Measurements from ENCODE around the gene PDZD7. TPM values are rescaled to one million over a fixed set of nuclear protein-coding genes. Genes with fewer than 3 reads are reported as not detected.
A peak's percentile ranks its signal among the peaks of the same experiment; 100 is the strongest.

PDZD7 gene
- total and polyA plus RNA-seq, 9 of the 15 experiments (the other 6 are each of a cell fraction or from before 2014, with no cell fraction given), result 0.04 to 0.24 (median 0.08) TPM; not detected in 3

- TF ChIP-seq CBFA2T2 (conservative IDR thresholded peaks at IDR 0.05) (no peak), SMAD1 (IDR thresholded peaks at IDR 0.05; ENCODE audit: low read depth, low read length, partially characterized antibody) (no peak), HNRNPH1 (optimal IDR thresholded peaks at IDR 0.05; ENCODE audit: low read depth, low read length) (no peak), MBD2 (IDR thresholded peaks at IDR 0.05; ENCODE audit: borderline replicate concordance, low read depth) (no peak), ETS1 (conservative IDR thresholded peaks at IDR 0.05; ENCODE audit: control insufficient read depth, low read depth, low read length) (no peak), HMGXB4 (CRISPR knock-in tag; IDR thresholded peaks at IDR 0.05) (no peak), ZC3H8 (IDR thresholded peaks at IDR 0.05) (no peak)
Measured at GRCh38 chr10:100968062-100968736, 62.7 kb downstream of the PDZD7 start (continued).

GRCh38 chr10:100967332-100967731 lies 63.6 kb downstream of the PDZD7 start:
- FAIRE-seq (no peak), ATAC-seq (no peak), DNase-seq (ENCODE audit: extremely low read depth in 1 of 4, low spot score in 3 of 4) (peak in 1 of 4 experiments; percentile 23)
- H4K20me1 ChIP-seq (replicated peaks; ENCODE audit: control insufficient read depth, insufficient read depth, low read length), result no peaks in the 10 kb centered on the region
- in situ Hi-C loops (cut with MboI) (no loop called here), intact Hi-C loops (cut with micrococcal nuclease) (no loop called here)
- WGBS (ENCODE audit: insufficient coverage, low coverage, missing lambda C conversion rate), result 25% methylated on average over 1 of the region's 2 CpGs
- no peaks in the 10 kb centered on the region for H3K79me2 ChIP-seq (ENCODE audit: control insufficient read depth, insufficient read depth, low read length)
- no peaks in the 10 kb centered on the region for H3K9me1 ChIP-seq (ENCODE audit: control insufficient read depth, insufficient read depth, low read length)
- no peak overlapping the region for H3K4me2 ChIP-seq (ENCODE audit: insufficient read depth, low read length)
- H2AFZ ChIP-seq (ENCODE audit: low read depth, low read length), result no peak overlapping the region
- CTCF ChIA-PET (ENCODE audit: low intra/inter-chr PET ratio), result no interaction called here
- H3K4me3 ChIP-seq, result no peak overlapping the region
- no TSS peak for BruUV-seq (replicated peaks)
- H3K9ac ChIP-seq (ENCODE audit: insufficient read depth in 1 of 2, low read depth in 2 of 2, low read length in 2 of 2), result no peak overlapping the region
- POLR2A ChIA-PET, result interaction anchor here (1.0 to 1.4 kb wide), 3 partner anchors 9 to 14 kb away, joined by 3 to 4 read pairs (median 3); no protein-coding TSS in a partner anchor
- TF ChIP-seq CBFA2T3 (IDR thresholded peaks at IDR 0.05), result peak; percentile 40
- no peak for TF ChIP-seq ZNF551 (CRISPR knock-in tag; IDR thresholded peaks at IDR 0.05)
- no peaks in the 10 kb centered on the region for H3K9me3 ChIP-seq (replicated peaks; ENCODE audit: control insufficient read depth, insufficient read depth, low read depth, low read length)
- no peak overlapping the region for H3K27ac ChIP-seq (ENCODE audit: extremely low read depth, low read depth, low read length)
- H3K27me3 ChIP-seq (ENCODE audit: control insufficient read depth in 2 of 2, insufficient read depth in 2 of 2, low read length in 2 of 2), result no peaks in the 10 kb centered on the region
- peaks cover 16% of the 10 kb centered on the region; the same call in 1 of the 3 replicates for H3K36me3 ChIP-seq (ENCODE audit: control insufficient read depth, insufficient read depth, low read length)
- peaks cover 12 to 14% of the 10 kb centered on the region in 2 experiments for H3K4me1 ChIP-seq (replicated peaks in 1 of 2; ENCODE audit: control insufficient read depth in 2 of 2, insufficient read depth in 2 of 2, low read length in 2 of 2)
